Measurements from ENCODE around the gene CHRNA9.

CHRNA9 gene

DNA sequence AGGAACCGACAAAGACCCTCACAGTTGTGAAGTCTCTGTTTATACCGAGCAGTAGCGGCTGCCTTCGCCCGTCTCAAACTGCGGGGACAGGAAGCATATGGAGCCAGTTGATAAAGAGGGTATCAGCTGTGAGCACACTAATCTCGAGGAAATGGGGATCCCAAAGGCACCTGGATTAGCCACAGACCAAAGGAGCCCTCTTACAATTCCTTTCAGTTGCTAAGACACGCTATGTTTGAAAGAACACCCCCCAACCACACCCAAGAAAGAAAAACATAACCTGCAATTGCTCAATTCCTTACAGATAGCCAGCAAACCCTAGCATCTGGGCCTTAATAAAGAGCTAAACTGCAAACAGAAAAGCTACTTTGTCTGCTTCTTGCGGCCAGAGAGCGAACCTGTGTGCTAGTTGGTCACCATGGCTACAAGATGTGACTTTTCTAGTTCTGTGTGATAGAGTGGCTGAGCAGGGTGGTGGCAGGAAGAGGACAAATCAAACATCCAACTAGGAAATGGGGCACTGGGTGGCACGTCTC, 23.3 kb upstream of the CHRNA9 start:
- no peak overlapping the region for H3K4me3 Mint-ChIP-seq
- H3K27ac Mint-ChIP-seq, result no peak overlapping the region
- peaks cover 51% of the 10 kb centered on the region for H3K4me1 Mint-ChIP-seq
- no peak for DNase-seq
- TF ChIP-seq, protein P1, sequence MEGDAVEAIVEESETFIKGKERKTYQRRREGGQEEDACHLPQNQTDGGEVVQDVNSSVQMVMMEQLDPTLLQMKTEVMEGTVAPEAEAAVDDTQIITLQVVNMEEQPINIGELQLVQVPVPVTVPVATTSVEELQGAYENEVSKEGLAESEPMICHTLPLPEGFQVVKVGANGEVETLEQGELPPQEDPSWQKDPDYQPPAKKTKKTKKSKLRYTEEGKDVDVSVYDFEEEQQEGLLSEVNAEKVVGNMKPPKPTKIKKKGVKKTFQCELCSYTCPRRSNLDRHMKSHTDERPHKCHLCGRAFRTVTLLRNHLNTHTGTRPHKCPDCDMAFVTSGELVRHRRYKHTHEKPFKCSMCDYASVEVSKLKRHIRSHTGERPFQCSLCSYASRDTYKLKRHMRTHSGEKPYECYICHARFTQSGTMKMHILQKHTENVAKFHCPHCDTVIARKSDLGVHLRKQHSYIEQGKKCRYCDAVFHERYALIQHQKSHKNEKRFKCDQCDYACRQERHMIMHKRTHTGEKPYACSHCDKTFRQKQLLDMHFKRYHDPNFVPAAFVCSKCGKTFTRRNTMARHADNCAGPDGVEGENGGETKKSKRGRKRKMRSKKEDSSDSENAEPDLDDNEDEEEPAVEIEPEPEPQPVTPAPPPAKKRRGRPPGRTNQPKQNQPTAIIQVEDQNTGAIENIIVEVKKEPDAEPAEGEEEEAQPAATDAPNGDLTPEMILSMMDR (IDR thresholded peaks at IDR 0.05), result no peak
- H3K9me3 Mint-ChIP-seq, result no peaks in the 10 kb centered on the region
- H3K36me3 Mint-ChIP-seq (ENCODE audit: low read depth), result no peaks in the 10 kb centered on the region
- peaks cover 3% of the 10 kb centered on the region for H3K27me3 Mint-ChIP-seq (ENCODE audit: low read depth, poor library complexity)

DNA sequence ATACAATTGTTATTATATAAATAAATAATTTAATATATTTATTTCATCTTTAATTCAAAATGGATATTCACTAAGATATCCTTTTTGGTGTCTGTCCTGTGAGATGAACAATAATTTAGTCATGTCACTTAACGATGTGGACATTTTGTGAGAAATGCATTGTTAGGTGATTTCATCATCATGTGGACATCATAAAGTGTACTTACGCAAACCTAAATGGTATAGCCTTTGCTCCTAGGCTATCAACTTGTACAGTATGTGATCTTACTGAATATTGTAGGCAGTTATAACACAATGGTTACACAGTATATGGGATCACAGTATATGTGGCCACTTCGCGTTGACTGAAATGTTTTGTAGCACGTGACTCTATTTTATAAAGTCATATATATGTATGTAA, 20.2 kb upstream of the CHRNA9 start:
- Mint-ChIP-seq H3K36me3 (ENCODE audit: low read depth) (no peaks in the 10 kb centered on the region), H3K4me3 (no peak overlapping the region), H3K27ac (no peak overlapping the region), H3K9me3 (no peaks in the 10 kb centered on the region), H3K4me1 (peaks cover 33% of the 10 kb centered on the region), H3K27me3 (ENCODE audit: low read depth, poor library complexity) (no peaks in the 10 kb centered on the region)
- TF ChIP-seq, protein P1 (IDR thresholded peaks at IDR 0.05), result no peak
- DNase-seq, result no peak

DNA sequence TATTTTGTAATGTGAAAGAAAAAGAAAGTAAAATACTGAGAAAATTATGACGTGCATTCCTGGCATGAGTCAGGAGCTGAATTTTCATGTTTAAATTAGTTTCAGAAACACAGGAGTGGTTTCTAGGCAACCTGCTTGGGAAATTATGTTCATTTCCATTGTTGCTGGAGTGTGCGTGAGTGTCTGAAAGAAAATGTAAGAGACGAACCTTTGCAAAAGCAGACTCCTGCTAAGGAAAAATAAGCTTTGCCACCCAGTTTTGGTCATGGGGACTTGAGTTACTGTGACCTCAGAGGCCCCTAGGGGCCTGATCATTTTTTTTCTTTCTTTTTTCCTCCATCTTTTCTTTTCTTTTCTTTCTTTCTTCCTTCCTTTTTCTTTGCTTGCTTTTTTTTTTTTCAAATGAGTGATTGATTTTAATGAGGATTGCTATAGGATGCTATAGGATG, 18.8 kb upstream of the CHRNA9 start:
- Mint-ChIP-seq H3K4me1 (peaks cover 45% of the 10 kb centered on the region), H3K4me3 (no peak overlapping the region), H3K27me3 (ENCODE audit: low read depth, poor library complexity) (no peaks in the 10 kb centered on the region), H3K27ac (peak overlapping the region; percentile 41), H3K36me3 (ENCODE audit: low read depth) (no peaks in the 10 kb centered on the region), H3K9me3 (no peaks in the 10 kb centered on the region)
- TF ChIP-seq, protein P1 (IDR thresholded peaks at IDR 0.05), result no peak
- no peak for DNase-seq

DNA sequence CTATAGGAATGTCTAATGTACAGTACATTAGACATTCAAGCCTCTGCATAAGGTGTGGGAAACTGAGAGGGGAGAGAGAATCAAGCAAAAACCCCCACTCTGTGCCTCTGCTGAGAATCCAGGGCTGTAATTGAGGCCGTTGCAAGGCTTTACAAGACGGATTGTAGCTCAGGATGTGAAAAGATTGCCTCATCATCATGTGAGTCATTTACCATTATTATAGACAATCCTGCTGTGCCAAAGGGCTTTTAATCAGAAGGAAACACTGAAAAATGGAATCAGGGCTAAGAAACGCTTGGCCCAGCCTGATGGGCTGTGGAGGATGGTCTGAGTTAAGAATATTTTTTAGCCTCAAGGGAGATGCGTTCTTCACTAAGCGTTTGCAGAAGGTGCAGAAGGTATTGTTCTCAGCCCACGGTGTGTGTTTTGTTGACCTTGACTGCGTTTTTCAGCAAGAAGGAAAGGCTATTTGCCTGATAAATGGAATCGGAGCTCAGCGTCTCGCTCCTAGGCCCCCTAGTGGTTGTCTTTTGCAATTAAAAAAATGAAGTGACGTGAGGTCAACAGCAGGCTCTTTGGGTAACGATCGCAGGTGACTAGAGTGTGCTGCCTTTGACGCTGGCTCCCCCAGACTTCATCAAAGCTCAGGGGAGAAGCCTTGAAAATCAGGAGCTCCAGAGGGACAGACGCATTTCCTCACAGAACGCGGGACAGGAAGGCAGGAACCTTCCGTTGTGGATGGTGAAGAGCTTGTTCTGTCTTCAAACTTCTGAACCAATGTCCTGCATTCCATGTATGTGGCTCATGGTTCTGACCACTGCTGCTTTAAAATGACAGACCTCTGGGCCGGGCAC, 18.1 kb upstream of the CHRNA9 start:
- H3K36me3 Mint-ChIP-seq (ENCODE audit: low read depth), result no peaks in the 10 kb centered on the region
- peak; percentile 56 for DNase-seq
- peak overlapping the region; percentile 41 for H3K27ac Mint-ChIP-seq
- H3K27me3 Mint-ChIP-seq (ENCODE audit: low read depth, poor library complexity), result no peaks in the 10 kb centered on the region
- TF ChIP-seq, protein P1 (IDR thresholded peaks at IDR 0.05), result peak; percentile 83
- H3K4me3 Mint-ChIP-seq, result peak overlapping the region; percentile 31
- peaks cover 48% of the 10 kb centered on the region for H3K4me1 Mint-ChIP-seq
- H3K9me3 Mint-ChIP-seq, result no peaks in the 10 kb centered on the region

DNA sequence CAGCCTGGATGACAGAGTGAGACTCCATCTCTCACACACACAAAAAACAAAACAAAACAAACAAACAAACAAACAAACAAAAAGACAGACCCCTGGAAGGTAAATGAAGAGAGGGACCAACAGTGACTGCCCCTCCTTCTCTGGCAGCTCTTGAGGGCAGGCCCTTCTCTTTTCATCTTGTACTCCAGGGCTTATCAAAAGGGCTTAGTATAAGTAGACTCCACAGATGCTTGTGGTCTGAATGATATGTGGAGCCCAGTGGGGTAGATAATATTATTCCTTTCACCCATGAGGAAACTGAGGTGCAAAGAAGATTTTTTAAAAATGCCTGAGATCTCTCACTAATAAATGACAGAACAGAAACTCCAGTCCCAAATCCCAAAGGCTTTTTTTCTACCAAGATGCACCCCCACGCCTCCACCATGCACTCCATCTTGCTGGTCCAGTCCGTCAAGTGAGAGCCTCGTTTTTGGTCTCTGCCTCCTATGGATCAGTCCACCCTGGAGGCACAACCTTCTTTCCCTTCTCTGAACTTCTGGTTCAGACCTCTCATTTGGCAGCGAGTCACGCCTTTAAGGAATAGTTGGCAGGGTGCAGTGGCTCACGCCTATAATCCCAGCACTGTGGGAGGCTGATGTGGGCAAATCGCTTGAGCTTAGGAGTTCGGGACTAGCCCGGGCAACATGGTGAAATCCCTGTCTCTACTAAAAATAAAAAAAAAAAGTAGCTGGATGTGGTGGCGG, 17.0 kb upstream of the CHRNA9 start:
- no peaks in the 10 kb centered on the region for H3K27me3 Mint-ChIP-seq (ENCODE audit: low read depth, poor library complexity)
- no peak for DNase-seq
- no peaks in the 10 kb centered on the region for H3K36me3 Mint-ChIP-seq (ENCODE audit: low read depth)
- no peaks in the 10 kb centered on the region for H3K9me3 Mint-ChIP-seq
- no peak overlapping the region for H3K4me3 Mint-ChIP-seq
- no peak overlapping the region for H3K27ac Mint-ChIP-seq
- peaks cover 55% of the 10 kb centered on the region for H3K4me1 Mint-ChIP-seq
- TF ChIP-seq, protein P1 (IDR thresholded peaks at IDR 0.05), result no peak

Data from nephron progenitor cell (in vitro differentiated cells).